GM06990 (cell line): ENCODE results near the gene PGBD5.

Experiments used
- DNase-seq: peaks from one replicate; pipeline ENCODE4 v3.0.0-alpha.2; 2011; ENCODE audit not compliant: insufficient read length; ENCODE audit errors: extremely low read depth
- H3K27me3 ChIP-seq: replicated peaks from 2 replicates; pipeline ENCODE4 v1.6.0; 2011; ENCODE audit warnings: low read length; ENCODE audit not compliant: control insufficient read depth, insufficient read depth
- H3K36me3 ChIP-seq: 2 replicates; pipeline ENCODE4 v1.5.1; 2011; ENCODE audit warnings: low read length; ENCODE audit not compliant: control insufficient read depth, insufficient read depth
- H3K4me3 ChIP-seq: replicated peaks from 2 replicates; pipeline ENCODE4 v1.5.1; 2011; ENCODE audit warnings: low read depth, mild to moderate bottlenecking, control low read depth, low read length
- CTCF ChIP-seq: IDR thresholded peaks from 2 replicates; pipeline ENCODE4 v1.5.1; 2011; ENCODE audit warnings: low read length, control low read depth, mild to moderate bottlenecking, inconsistent platforms; ENCODE audit not compliant: insufficient read depth, poor library complexity, severe bottlenecking

PGBD5 gene

GRCh38 chr1:230379462-230379861 is 46.7 kb downstream of the PGBD5 start:
- H3K27me3 ChIP-seq, result no peaks in the 10 kb centered on the region; the same call in 1 of the 2 replicates
- no peak for TF ChIP-seq CTCF
- no peaks in the 10 kb centered on the region for H3K36me3 ChIP-seq
- no peak overlapping the region for H3K4me3 ChIP-seq
- no peak for DNase-seq

GRCh38 chr1:230377851-230378250 is 48.3 kb downstream of the PGBD5 start:
- DNase-seq, result no peak
- H3K27me3 ChIP-seq, result no peaks in the 10 kb centered on the region; the same call in 1 of the 2 replicates
- no peaks in the 10 kb centered on the region for H3K36me3 ChIP-seq
- TF ChIP-seq CTCF, result no peak
- H3K4me3 ChIP-seq, result no peak overlapping the region

GRCh38 chr1:230377324-230377723 is 48.8 kb downstream of the PGBD5 start:
- TF ChIP-seq CTCF, result no peak
- Histone ChIP-seq H3K4me3 (no peak overlapping the region), H3K27me3 (no peaks in the 10 kb centered on the region), H3K36me3 (no peaks in the 10 kb centered on the region)
- no peak for DNase-seq

GRCh38 chr1:230376296-230376695 is 49.8 kb downstream of the PGBD5 start:
- no peak for DNase-seq
- no peaks in the 10 kb centered on the region for H3K36me3 ChIP-seq
- TF ChIP-seq CTCF, result no peak
- H3K4me3 ChIP-seq, result no peak overlapping the region
- no peaks in the 10 kb centered on the region for H3K27me3 ChIP-seq

- H3K27me3 ChIP-seq, result no peaks in the 10 kb centered on the region
- H3K36me3 ChIP-seq, result no peaks in the 10 kb centered on the region
- no peak for DNase-seq
- H3K4me3 ChIP-seq, result no peak overlapping the region
- TF ChIP-seq CTCF, result no peak
Measured at GRCh38 chr1:230375780-230376179, 50.4 kb downstream of the PGBD5 start.

GRCh38 chr1:230375147-230375546 is 51.0 kb downstream of the PGBD5 start:
- Histone ChIP-seq H3K27me3 (no peaks in the 10 kb centered on the region), H3K4me3 (no peak overlapping the region), H3K36me3 (no peaks in the 10 kb centered on the region)
- DNase-seq, result no peak
- TF ChIP-seq CTCF, result no peak
